Esophagus squamous epithelium (tissue), 5 donors: Measurements from ENCODE around the gene CNTNAP2. TPM values are rescaled to one million over a fixed set of nuclear protein-coding genes. Genes with fewer than 3 reads are reported as not detected.

Experiments used
- DNase-seq: peaks from one replicate; lab custom pipeline; 2025; lab: John Stamatoyannopoulos, UW
- H3K27ac ChIP-seq, 4 donors: fragments of 200-600 bp; sonication (generic); one replicate each; pipeline ENCODE4 v1.5.1; 2016 to 2019; ENCODE audit warnings: mild to moderate bottlenecking in 1 of 4
- H3K27me3 ChIP-seq, 4 donors: fragments of 200-600 bp; sonication (generic); 1 replicate in 3 of 4; 2 replicates in 1 of 4; pipeline versions ENCODE4 v1.5.1 to v1.6.0; 2017 to 2021; ENCODE audit warnings: antibody characterized with exemption in 1 of 4
- H3K36me3 ChIP-seq, 3 donors: fragments of 200-600 bp; sonication (generic); one replicate each; pipeline ENCODE4 v1.5.1; 2016 to 2019
- H3K4me1 ChIP-seq, 3 donors: fragments of 200-600 bp; sonication (generic); one replicate each; pipeline ENCODE4 v1.5.1; 2017 to 2019
- H3K4me3 ChIP-seq, 4 donors: fragments of 200-600 bp; sonication (generic); 1 replicate in 3 of 4; 2 replicates in 1 of 4; pipeline ENCODE4 v1.5.1; 2016 to 2019; ENCODE audit warnings: mild to moderate bottlenecking in 2 of 4, moderate library complexity in 1 of 4
- H3K9me3 ChIP-seq, 3 donors: fragments of 200-600 bp; sonication (generic); one replicate each; pipeline ENCODE4 v1.5.1; 2016 to 2019
- CTCF ChIP-seq, 6 experiments: fragments of 450-650 bp in 4 of 6; fragments of 200-600 bp in 2 of 6; sonication (generic) in 2 of 6; IDR thresholded peaks; one replicate each; pipeline ENCODE4 v1.5.1; 2016 to 2019; ENCODE audit warnings: antibody characterized with exemption in 6 of 6, mild to moderate bottlenecking in 4 of 6, moderate library complexity in 4 of 6
- POLR2A ChIP-seq, 4 donors: fragments of 450-650 bp; IDR thresholded peaks; one replicate each; pipeline ENCODE4 v1.6.1; 2017; ENCODE audit warnings: antibody characterized with exemption in 4 of 4, mild to moderate bottlenecking in 4 of 4, moderate library complexity in 3 of 4
- WGBS, 2 donors: methylation state at CpG; one replicate each; pipeline ENCODE4 v1.1.5; 2018; 5-methylcytosine and 5-hydroxymethylcytosine counted together
- intact Hi-C: fragments of 100-400 bp; cut with DNase I; formaldehyde crosslinking; loops from one replicate; pipeline ENCODE4 v1.15.0; 2022
- total RNA-seq, 4 donors: library from RNA; depleted of rRNA; stranded (reverse); fragments of >200 nt; gene quantifications; one replicate each; pipeline ENCODE4 v1.1.0, GENCODE V29; 2016
- donor health status: DM: yes; HTN: yes; CAD: no.

CNTNAP2 gene
- total RNA-seq, 4 donors from 2014 or later = 0.95 to 2.3 (median 1.2) TPM

- no peak for DNase-seq
- H3K27me3 ChIP-seq = no peaks in the 10 kb centered on the region
- intact Hi-C loops = no loop called here
- no peak overlapping the region for H3K4me3 ChIP-seq
- H3K9me3 ChIP-seq = peaks cover 0 to 4% (median 0%) of the 10 kb centered on the region in 3 donors
- no peaks in the 10 kb centered on the region for H3K4me1 ChIP-seq
- 44 to 56% methylated on average over 6 of the region's 6 CpGs for WGBS, 2 donors
- no peaks in the 10 kb centered on the region for H3K36me3 ChIP-seq
- TF ChIP-seq POLR2A (IDR thresholded peaks at IDR 0.05) (no peak), CTCF (IDR thresholded peaks at IDR 0.05) (no peak)
- no peak overlapping the region for H3K27ac ChIP-seq
These were observed 228.7 kb downstream of the CNTNAP2 start for GRCh38 chr7:146345251-146345650.

- no peak overlapping the region for H3K27ac ChIP-seq
- no peak overlapping the region for H3K4me3 ChIP-seq
- intact Hi-C loops = no loop called here
- no peak for DNase-seq
- peaks cover 0 to 4% (median 0%) of the 10 kb centered on the region in 3 donors for H3K9me3 ChIP-seq
- no peaks in the 10 kb centered on the region for H3K27me3 ChIP-seq
- no peaks in the 10 kb centered on the region for H3K36me3 ChIP-seq
- WGBS, 2 donors = 31 to 67% methylated on average over 4 to 5 of the region's 5 CpGs
- TF ChIP-seq CTCF (IDR thresholded peaks at IDR 0.05) (no peak), POLR2A (IDR thresholded peaks at IDR 0.05) (no peak)
- H3K4me1 ChIP-seq = no peaks in the 10 kb centered on the region
These were observed 229.5 kb downstream of the CNTNAP2 start for GRCh38 chr7:146346096-146346495.

GRCh38 chr7:146355216-146355615, 238.6 kb downstream of the CNTNAP2 start:
- intact Hi-C loops = no loop called here
- 67 to 76% methylated on average over 1 of the region's 1 CpG for WGBS, 2 donors
- H3K9me3 ChIP-seq = no peaks in the 10 kb centered on the region
- H3K36me3 ChIP-seq = no peaks in the 10 kb centered on the region
- no peaks in the 10 kb centered on the region for H3K4me1 ChIP-seq
- no peak overlapping the region for H3K27ac ChIP-seq
- DNase-seq = no peak
- H3K27me3 ChIP-seq = no peaks in the 10 kb centered on the region
- no peak overlapping the region for H3K4me3 ChIP-seq
- TF ChIP-seq CTCF (IDR thresholded peaks at IDR 0.05) = no peak

GRCh38 chr7:146359176-146359575, 242.6 kb downstream of the CNTNAP2 start:
- intact Hi-C loops = no loop called here

GRCh38 chr7:146366938-146367337, 250.3 kb downstream of the CNTNAP2 start:
- Histone ChIP-seq H3K9me3 (peaks cover 0 to 6% (median 0%) of the 10 kb centered on the region in 3 donors), H3K4me1 (no peaks in the 10 kb centered on the region), H3K27ac (no peak overlapping the region), H3K27me3 (no peaks in the 10 kb centered on the region), H3K4me3 (no peak overlapping the region), H3K36me3 (no peaks in the 10 kb centered on the region)
- intact Hi-C loops = no loop called here
- WGBS, 2 donors = 41 to 71% methylated on average over 2 of the region's 2 CpGs
- DNase-seq = no peak
- no peak for TF ChIP-seq CTCF (IDR thresholded peaks at IDR 0.05)
- TF ChIP-seq POLR2A (IDR thresholded peaks at IDR 0.05) = no peak

More at GRCh38 chr7:146359176-146359575, 242.6 kb downstream of the CNTNAP2 start:
- no peaks in the 10 kb centered on the region for H3K36me3 ChIP-seq
- no peaks in the 10 kb centered on the region for H3K9me3 ChIP-seq
- no peaks in the 10 kb centered on the region for H3K4me1 ChIP-seq
- WGBS, 2 donors = 39 to 75% methylated on average over 2 of the region's 2 CpGs
- H3K27me3 ChIP-seq = no peaks in the 10 kb centered on the region
- no peak overlapping the region for H3K4me3 ChIP-seq
- H3K27ac ChIP-seq = no peak overlapping the region
- TF ChIP-seq CTCF (IDR thresholded peaks at IDR 0.05) (no peak), POLR2A (IDR thresholded peaks at IDR 0.05) (no peak)
- DNase-seq = no peak
